ENCODE measurements around the gene NCSTN. TPM values are rescaled to one million over a fixed set of nuclear protein-coding genes. Genes with fewer than 3 reads are reported as not detected.

Gene NCSTN
- total RNA-seq, 8 experiments from 2014 or later: 44.0 to 94.2 (median 68.4) TPM

- in situ Hi-C loops (cut with MboI; ENCODE audit: low pct_unique_long_range_greater_than_20kb in 2 of 9, low sequenced_read_pairs in 9 of 9, unreplicated experiment in 9 of 9): loop anchor here in 1 of 9 experiments (25.0 kb wide), 1 partner anchor 760 kb away; the partner anchor contains the start of genes PPOX, UFC1 and USP21
- no peak for ATAC-seq (replicated peaks in 6 of 8)
- H3K4me3 ChIP-seq: peak overlapping the region; percentile 83 to 97 (median 89)
- 0 to 72% (median 28%) methylated on average over 1 to 8 of the region's 9 CpGs for WGBS, 10 experiments
- peak overlapping the region; percentile 91 to 98 for H3K27ac ChIP-seq
- H3K4me1 ChIP-seq (replicated peaks in 1 of 2): peaks cover 44 to 49% of the 10 kb centered on the region in 2 donors
Measured at GRCh38 chr1:160402001-160402795, 59.0 kb downstream of the NCSTN start.

DNA sequence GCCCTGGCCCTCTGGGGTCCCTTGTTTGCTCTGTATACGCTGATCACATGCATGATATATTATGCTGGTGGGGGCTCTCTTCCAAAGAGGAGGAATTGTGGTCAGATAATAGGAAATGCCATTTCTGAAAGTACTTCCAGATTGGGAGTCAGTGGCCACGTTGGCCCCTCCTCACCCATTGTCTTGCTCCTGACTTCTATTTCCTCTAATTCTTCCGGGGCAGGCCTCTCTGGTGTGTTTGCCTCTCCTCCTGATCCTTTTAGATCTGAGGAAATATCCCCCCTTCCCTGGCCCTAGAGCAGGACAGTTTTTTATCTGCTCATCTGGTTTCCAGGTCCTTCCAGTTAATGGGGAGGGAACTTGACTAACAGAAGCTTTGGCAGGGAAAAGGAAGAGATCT is 60.1 kb downstream of the NCSTN start:
- H3K4me1 ChIP-seq (replicated peaks in 1 of 2): peaks cover 54 to 60% of the 10 kb centered on the region in 2 donors
- H3K27ac ChIP-seq: peak overlapping the region; percentile 91 to 98
- H3K4me3 ChIP-seq: peak overlapping the region; percentile 83 to 97 (median 89)
- ATAC-seq (replicated peaks in 6 of 8): peak in 1 of 8 experiments; percentile 4
- in situ Hi-C loops (cut with MboI; ENCODE audit: low pct_unique_long_range_greater_than_20kb in 2 of 9, low sequenced_read_pairs in 9 of 9, unreplicated experiment in 9 of 9): loop anchor here in 1 of 9 experiments (25.0 kb wide), 1 partner anchor 759 kb away; the partner anchor contains the start of genes PPOX, UFC1 and USP21
- 11 to 40% (median 20%) methylated on average over 2 to 3 of the region's 3 CpGs; no CpG with 5 or more reads in 5 of the 10 experiments for WGBS, 10 experiments

- in situ Hi-C loops (cut with MboI; ENCODE audit: low pct_unique_long_range_greater_than_20kb in 2 of 9, low sequenced_read_pairs in 9 of 9, unreplicated experiment in 9 of 9): loop anchor here in 1 of 9 experiments (25.0 kb wide), 1 partner anchor 758 kb away; the partner anchor contains the start of genes PPOX, UFC1 and USP21
- no peak for ATAC-seq (replicated peaks in 6 of 8)
- WGBS, 10 experiments: 33 to 90% (median 80%) methylated on average over 1 to 3 of the region's 3 CpGs; no CpG with 5 or more reads in 3 of the 10 experiments
- Histone ChIP-seq H3K4me3 (peak overlapping the region in 2 of 5 donors; percentile 89 to 92), H3K4me1 (replicated peaks in 1 of 2) (peaks cover 62 to 68% of the 10 kb centered on the region in 2 donors), H3K27ac (peak overlapping the region in 1 of 2 donors; percentile 91)
Measured at GRCh38 chr1:160404094-160404493, 60.9 kb downstream of the NCSTN start.

DNA sequence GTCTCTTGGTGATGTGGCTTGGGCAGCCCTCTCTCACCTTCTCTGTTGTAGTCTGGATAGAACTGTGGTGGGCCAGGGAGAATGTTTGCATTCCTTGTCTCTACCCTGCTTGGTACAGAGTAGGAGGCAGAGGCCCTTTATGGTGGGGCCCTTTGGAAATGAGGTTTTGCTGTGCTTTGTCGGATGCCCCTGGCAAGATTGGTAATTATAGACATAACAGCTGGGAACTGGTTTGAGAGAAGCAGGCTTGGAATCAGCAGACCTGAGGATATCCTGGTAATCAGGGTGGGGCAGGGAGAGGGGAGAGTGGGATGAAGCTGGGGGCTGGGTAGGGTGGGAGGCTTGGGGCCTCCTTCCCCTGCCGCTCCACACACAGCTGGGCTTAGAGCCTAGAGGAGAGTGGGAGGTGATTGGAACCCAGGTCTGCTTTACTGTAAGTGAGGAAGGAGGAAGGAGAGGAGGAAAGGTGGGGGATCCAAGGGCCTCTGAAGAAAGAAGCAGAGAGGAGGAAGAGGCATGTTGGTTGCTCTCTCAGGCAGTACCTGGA is 62.2 kb downstream of the NCSTN start:
- no peak for ATAC-seq (replicated peaks in 6 of 8)
- peaks cover 67 to 73% of the 10 kb centered on the region in 2 donors for H3K4me1 ChIP-seq (replicated peaks in 1 of 2)

GRCh38 chr1:160406131-160406968 is 63.2 kb downstream of the NCSTN start:
- no peak overlapping the region for H3K4me3 ChIP-seq
- H3K4me1 ChIP-seq (replicated peaks in 1 of 2): peaks cover 75 to 77% of the 10 kb centered on the region in 2 donors
- 40 to 96% (median 77%) methylated on average over 1 to 13 of the region's 15 CpGs; no CpG with 5 or more reads in 1 of the 10 experiments for WGBS, 10 experiments
- in situ Hi-C loops (cut with MboI; ENCODE audit: low pct_unique_long_range_greater_than_20kb in 2 of 9, low sequenced_read_pairs in 9 of 9, unreplicated experiment in 9 of 9): loop anchor here in 1 of 9 experiments (25.0 kb wide), 1 partner anchor 756 kb away; the partner anchor contains the start of genes PPOX, UFC1 and USP21
- ATAC-seq (replicated peaks in 6 of 8): no peak
- peak overlapping the region in 1 of 2 donors; percentile 93 for H3K27ac ChIP-seq

More for the DNA sequence above, 62.2 kb downstream of the NCSTN start:
- H3K4me3 ChIP-seq: no peak overlapping the region
- H3K27ac ChIP-seq: peak overlapping the region in 1 of 2 donors; percentile 6
- in situ Hi-C loops (cut with MboI; ENCODE audit: low pct_unique_long_range_greater_than_20kb in 2 of 9, low sequenced_read_pairs in 9 of 9, unreplicated experiment in 9 of 9): loop anchor here in 1 of 9 experiments (25.0 kb wide), 1 partner anchor 757 kb away; the partner anchor contains the start of genes PPOX, UFC1 and USP21
- 100% methylated on average over 1 of the region's 2 CpGs; no CpG with 5 or more reads in 9 of the 10 experiments for WGBS, 10 experiments

- H3K4me1 ChIP-seq (replicated peaks in 1 of 2): peaks cover 83 to 90% of the 10 kb centered on the region in 2 donors
- 40 to 100% (median 83%) methylated on average over 1 to 4 of the region's 12 CpGs; no CpG with 5 or more reads in 6 of the 10 experiments for WGBS, 10 experiments
- H3K4me3 ChIP-seq: no peak overlapping the region
- ATAC-seq (replicated peaks in 6 of 8): peak; percentile 46 to 81 (median 53)
- peak overlapping the region; percentile 90 to 93 for H3K27ac ChIP-seq
- in situ Hi-C loops (cut with MboI; ENCODE audit: low pct_unique_long_range_greater_than_20kb in 2 of 9, low sequenced_read_pairs in 9 of 9, unreplicated experiment in 9 of 9): loop anchor here in 1 of 9 experiments (25.0 kb wide), 1 partner anchor 754 kb away; the partner anchor contains the start of genes PPOX, UFC1 and USP21
Measured at GRCh38 chr1:160407839-160408801, 64.9 kb downstream of the NCSTN start.

Other genes starting within 250 kb of the NCSTN start
- gene IGSF8, start 244.8 kb upstream of the NCSTN start, total RNA-seq: 10 to 100 TPM; 18.6 to 47.4 (median 39.4) TPM
- 10 to 100 TPM in 1 of 8 experiments, 1 to 10 TPM in 4, under 1 TPM in 3; 0.54 to 53.5 (median 1.2) TPM for gene ATP1A2, start 227.6 kb upstream of the NCSTN start, total RNA-seq
- gene ATP1A4, start 191.8 kb upstream of the NCSTN start, total RNA-seq: under 1 TPM in 6 of 8 experiments, not detected in 2; 0.17 to 0.57 (median 0.21) TPM
- gene CASQ1, start 152.8 kb upstream of the NCSTN start, total RNA-seq: under 1 TPM in 7 of 8 experiments, not detected in 1; 0.16 to 0.81 (median 0.21) TPM
- gene PEA15, start 138.0 kb upstream of the NCSTN start, total RNA-seq: 100 to 1,000 TPM in 2 of 8 experiments, 10 to 100 TPM in 6; 26.4 to 322 (median 66.3) TPM
- gene DCAF8, start 80.8 kb upstream of the NCSTN start, total RNA-seq: 100 to 1,000 TPM in 6 of 8 experiments, 10 to 100 TPM in 2; 81.9 to 232 (median 129) TPM
- gene PEX19, start 58.2 kb upstream of the NCSTN start, total RNA-seq: 10 to 100 TPM; 27.4 to 55.5 (median 41.3) TPM
- 100 to 1,000 TPM; 134 to 326 (median 200) TPM for gene COPA, start 133 bp upstream of the NCSTN start, total RNA-seq
- gene NHLH1, start 23.7 kb downstream of the NCSTN start, total RNA-seq: 10 to 100 TPM in 3 of 8 experiments, 1 to 10 TPM in 1, under 1 TPM in 3, not detected in 1; 0.22 to 39.8 (median 4.7) TPM
- 10 to 100 TPM in 5 of 8 experiments, 1 to 10 TPM in 2, under 1 TPM in 1; 0.46 to 98.3 (median 54.1) TPM for gene VANGL2, start 57.2 kb downstream of the NCSTN start, total RNA-seq
- under 1 TPM in 4 of 8 experiments, not detected in 4; 0.09 to 0.28 (median 0.15) TPM for gene SLAMF6, start 179.9 kb downstream of the NCSTN start, total RNA-seq
- under 1 TPM in 5 of 8 experiments, not detected in 3; 0.17 to 0.90 (median 0.33) TPM for gene CD84, start 236.1 kb downstream of the NCSTN start, total RNA-seq